K562 (cell line): ENCODE results near the gene HPCA. TPM values are rescaled to one million over a fixed set of nuclear protein-coding genes. Genes with fewer than 3 reads are reported as not detected.

Experiments used
- ATAC-seq: fragments of 200-7000 bp; cut with Tn5 transposase; 3 replicates; pipeline ENCODE4 v1.9.1; 2020; ENCODE audit warnings: moderate library complexity
- BruUV-seq: library from RNA; stranded (reverse); fragments of 400-500 nt; replicated peaks from 2 replicates; lab custom pipeline; 2021; lab: Mats Ljungman, UMichigan
- CTCF ChIA-PET: fragments of 300-600 bp; formaldehyde crosslinking; extraction: SDS; loops from one replicate; lab custom pipeline; 2021; ENCODE audit warnings: low intra/inter-chr PET ratio; lab: Yijun Ruan, JAX
- POLR2A ChIA-PET: fragments of 300-600, 350-650 bp; sonication (Branson Sonifier 250); formaldehyde crosslinking; extraction: SDS; loops from one replicate; lab custom pipeline; 2021; ENCODE audit warnings: antibody characterized with exemption, inconsistent platforms; lab: Yijun Ruan, JAX
- DNase-seq, 4 experiments: peaks; one replicate each; pipeline versions ENCODE4 v3.0.0 to v3.0.0-alpha.2; 2011 to 2018; ENCODE audit warnings: low spot score in 3 of 4, mixed read lengths in 3 of 4; ENCODE audit errors: extremely low read depth in 1 of 4
- FAIRE-seq: peaks from 2 replicates; lab custom pipeline; 2011; peaks lifted over from hg19 to GRCh38; lab: Jason Lieb, UNC
- H2AFZ ChIP-seq: 2 replicates; pipeline ENCODE4 v1.6.0; 2011; ENCODE audit warnings: low read depth, low read length, control low read depth, inconsistent platforms
- H3K27ac ChIP-seq: fragments of 200-600 bp; 3 replicates; pipeline ENCODE4 v1.8.0; 2011; ENCODE audit warnings: low read depth, mild to moderate bottlenecking, control low read depth, inconsistent platforms, low read length, moderate library complexity, mixed read lengths; ENCODE audit errors: extremely low read depth
- H3K27me3 ChIP-seq, 2 experiments: fragments of 300-600 bp in 1 of 2; 2 replicates in 1 of 2; 3 replicates in 1 of 2; pipeline versions ENCODE4 v1.6.0 to v1.8.0; 2011; ENCODE audit warnings: inconsistent platforms in 2 of 2, low read length in 2 of 2, mild to moderate bottlenecking in 1 of 2, mixed read lengths in 1 of 2, moderate library complexity in 1 of 2; ENCODE audit not compliant: control insufficient read depth in 2 of 2, insufficient read depth in 2 of 2
- H3K36me3 ChIP-seq: fragments of 300-600 bp; 3 replicates; pipeline ENCODE4 v1.8.0; 2011; ENCODE audit warnings: mild to moderate bottlenecking, low read length, inconsistent platforms; ENCODE audit not compliant: control insufficient read depth, insufficient read depth
- H3K4me1 ChIP-seq, 2 experiments: fragments of 200-600 bp in 1 of 2; replicated peaks in 1 of 2; 2 replicates in 1 of 2; 3 replicates in 1 of 2; pipeline versions ENCODE4 v1.5.1 to v1.8.0; 2011; ENCODE audit warnings: inconsistent platforms in 2 of 2, low read length in 2 of 2, mild to moderate bottlenecking in 1 of 2, mixed read lengths in 1 of 2, moderate library complexity in 1 of 2; ENCODE audit not compliant: control insufficient read depth in 2 of 2, insufficient read depth in 2 of 2
- H3K4me2 ChIP-seq: 2 replicates; pipeline ENCODE4 v1.6.1; 2011; ENCODE audit warnings: low read length, control low read depth, inconsistent platforms, mixed read lengths; ENCODE audit not compliant: insufficient read depth
- H3K4me3 ChIP-seq: fragments of 200-600 bp; sonication (generic), shearing (Covaris generic); 2 replicates; pipeline ENCODE4 v1.5.1; 2016; ENCODE audit warnings: control low read depth, inconsistent platforms
- H3K79me2 ChIP-seq: fragments of 200-600 bp; 3 replicates; pipeline ENCODE4 v1.8.0; 2011; ENCODE audit warnings: low read length, inconsistent platforms; ENCODE audit not compliant: control insufficient read depth, insufficient read depth
- H3K9ac ChIP-seq, 2 experiments: 2 replicates each; pipeline versions ENCODE4 v1.6.0 to v1.6.1; 2011; ENCODE audit warnings: low read depth in 2 of 2, low read length in 2 of 2, control low read depth in 1 of 2, inconsistent platforms in 1 of 2, mild to moderate bottlenecking in 1 of 2, mixed read lengths in 1 of 2; ENCODE audit not compliant: insufficient read depth in 1 of 2
- H3K9me1 ChIP-seq: one replicate; pipeline ENCODE4 v1.6.0; 2011; ENCODE audit warnings: inconsistent platforms, mild to moderate bottlenecking, low read length, moderate library complexity; ENCODE audit not compliant: control insufficient read depth, insufficient read depth
- H3K9me3 ChIP-seq: replicated peaks from 2 replicates; pipeline ENCODE4 v1.5.1; 2011; ENCODE audit warnings: low read depth, low read length, inconsistent platforms; ENCODE audit not compliant: control insufficient read depth, insufficient read depth
- H4K20me1 ChIP-seq: replicated peaks from 2 replicates; pipeline ENCODE4 v1.6.1; 2011; ENCODE audit warnings: low read length, inconsistent platforms, mixed read lengths; ENCODE audit not compliant: control insufficient read depth, insufficient read depth
- CTBP1 ChIP-seq: fragments of 450-650 bp; IDR thresholded peaks from 2 replicates; pipeline ENCODE4 v1.6.1; 2016; ENCODE audit warnings: borderline replicate concordance
- E2F3 ChIP-seq: fragments of 250-450 bp; sonication (Bioruptor Pico); IDR thresholded peaks from 2 replicates; pipeline ENCODE4 v1.4.0; 2020; ENCODE audit warnings: mild to moderate bottlenecking
- SMAD4 ChIP-seq: fragments of 250-450 bp; sonication (Bioruptor Pico); conservative IDR thresholded peaks from 2 replicates; pipeline ENCODE4 v1.8.0; 2021; ENCODE audit warnings: inconsistent platforms, mild to moderate bottlenecking, moderate library complexity
- WGBS: fragments of 100-300 bp; shearing (Covaris generic); methylation state at CpG from one replicate; pipeline ENCODE4 v1.1.6; 2016; ENCODE audit warnings: low coverage, mixed read lengths; ENCODE audit not compliant: insufficient coverage; ENCODE audit errors: missing lambda C conversion rate; 5-methylcytosine and 5-hydroxymethylcytosine counted together
- in situ Hi-C: fragments of 300-500 bp; cut with MboI; formaldehyde crosslinking; loops from 4 replicates; pipeline ENCODE4 v1.15.0; 2018; ENCODE audit warnings: inconsistent platforms, mixed read lengths
- intact Hi-C: fragments of 100-400 bp; cut with micrococcal nuclease; formaldehyde crosslinking; loops from 2 replicates; pipeline ENCODE4 v1.14.2; 2022
- polyA plus RNA-seq, 8 experiments: library from polyadenylated mRNA; depleted of rRNA in 4 of 8; stranded (reverse) in 5 of 8; unstranded in 3 of 8; fragments of >200 nt; fragmentation: Nextera tagmentation in 2 of 8; fragmentation: Illumina TruSeq in 1 of 8; extraction: Ambion mirVana in 2 of 8; extraction: Trizol in 1 of 8; gene quantifications; 2 replicates each; pipeline versions ENCODE4 v1.2.1 to v1.2.3, GENCODE V29; 2011 to 2014; ENCODE audit warnings: inconsistent platforms in 1 of 8, missing spikeins in 1 of 8
- total RNA-seq, 7 experiments: library from RNA; depleted of rRNA in 6 of 7; stranded (reverse); fragments of >200 nt in 6 of 7; fragmentation: Illumina TruSeq in 2 of 7; extraction: Trizol in 2 of 7; gene quantifications; 2 replicates each; pipeline versions ENCODE4 v1.2.1 to v1.2.3, GENCODE V29; 2011 to 2021; ENCODE audit warnings: low replicate concordance in 1 of 7
- TF ChIP-seq, protein P1 (sequence below), 2 experiments: fragments of 450-650 bp in 1 of 2; sonication (generic) in 1 of 2; formaldehyde crosslinking in 1 of 2; IDR thresholded peaks; 2 replicates each; pipeline versions ENCODE4 v1.7.1 to v1.9.0; 2016 to 2022; ENCODE audit warnings: inconsistent platforms in 1 of 2, mild to moderate bottlenecking in 1 of 2, missing genetic modification reagents in 1 of 2
- TF ChIP-seq, protein P2 (sequence below): sonication (generic); formaldehyde crosslinking; IDR thresholded peaks from 2 replicates; pipeline ENCODE4 v1.8.1; 2023; ENCODE audit warnings: mild to moderate bottlenecking, missing genetic modification reagents
- TF ChIP-seq, protein P3 (sequence below), 2 experiments: IDR thresholded peaks; 2 replicates each; pipeline ENCODE4 v1.6.1; 2011; ENCODE audit warnings: borderline replicate concordance in 1 of 2, control low read depth in 1 of 2, low read depth in 1 of 2, low read length in 1 of 2, mild to moderate bottlenecking in 1 of 2, mixed read lengths in 1 of 2, moderate library complexity in 1 of 2; ENCODE audit not compliant: insufficient read depth in 1 of 2, insufficient read length in 1 of 2, poor library complexity in 1 of 2, severe bottlenecking in 1 of 2; ENCODE audit errors: extremely low read depth in 1 of 2

The HPCA gene
- total and polyA plus RNA-seq, 9 of the 15 experiments (the other 6 are each of a cell fraction or from before 2014, with no cell fraction given): not detected

DNA sequence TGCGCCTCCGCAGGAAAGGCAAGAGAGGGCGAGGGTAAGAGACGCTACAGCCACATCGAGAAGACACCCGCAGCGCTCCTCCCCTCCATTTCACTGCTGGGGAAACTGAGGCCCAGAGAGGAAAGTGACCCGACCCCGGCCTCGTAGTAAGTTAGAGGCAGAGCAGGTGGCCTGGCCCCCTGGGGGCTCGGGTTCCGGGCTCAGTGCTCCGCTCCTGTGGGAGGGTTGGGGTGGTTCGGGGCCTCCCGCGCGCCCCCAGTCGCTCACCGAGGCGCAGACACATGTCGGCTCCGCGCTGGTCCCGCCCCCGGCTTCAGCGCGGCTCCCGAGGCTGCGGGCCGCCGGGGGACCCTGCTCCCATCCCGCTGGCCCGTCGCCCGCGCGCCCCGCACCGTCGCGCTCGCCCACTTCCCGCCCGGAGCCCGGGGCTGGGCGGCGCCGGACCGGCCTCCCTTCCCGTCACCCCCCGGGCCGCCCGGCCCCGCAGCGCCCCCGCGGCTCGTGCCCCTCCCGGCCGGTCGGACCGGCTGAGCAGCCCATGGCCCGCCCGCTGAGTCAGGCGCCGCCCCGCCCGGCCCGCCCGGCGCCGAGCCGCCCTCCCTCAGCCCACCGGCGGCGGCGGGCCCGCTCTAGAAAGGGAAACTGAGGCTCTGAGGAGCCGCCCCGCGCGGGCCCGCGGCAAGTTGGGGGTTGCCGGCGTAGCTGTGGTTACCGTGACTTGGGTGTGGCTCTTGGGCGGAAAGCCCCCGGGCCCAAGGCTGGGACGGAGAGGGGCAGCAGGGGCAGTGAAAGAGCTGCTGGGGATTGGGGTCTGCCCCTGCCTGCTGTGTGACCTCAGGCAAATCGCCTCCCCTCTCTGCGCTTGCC is 14.9 kb downstream of the HPCA start, which contains the start of gene TMEM54:
Gene TMEM54, minus strand, starts transcription at position 434 of the 867 bp plus-strand sequence. Its CDS starts 151 bp downstream, at position 283.
- H3K4me1 ChIP-seq: peaks cover 6 to 15% of the 10 kb centered on the region in 2 experiments; a peak in 4 of 5 replicates
- CTCF ChIA-PET: no interaction called here
- TF ChIP-seq, protein P1, sequence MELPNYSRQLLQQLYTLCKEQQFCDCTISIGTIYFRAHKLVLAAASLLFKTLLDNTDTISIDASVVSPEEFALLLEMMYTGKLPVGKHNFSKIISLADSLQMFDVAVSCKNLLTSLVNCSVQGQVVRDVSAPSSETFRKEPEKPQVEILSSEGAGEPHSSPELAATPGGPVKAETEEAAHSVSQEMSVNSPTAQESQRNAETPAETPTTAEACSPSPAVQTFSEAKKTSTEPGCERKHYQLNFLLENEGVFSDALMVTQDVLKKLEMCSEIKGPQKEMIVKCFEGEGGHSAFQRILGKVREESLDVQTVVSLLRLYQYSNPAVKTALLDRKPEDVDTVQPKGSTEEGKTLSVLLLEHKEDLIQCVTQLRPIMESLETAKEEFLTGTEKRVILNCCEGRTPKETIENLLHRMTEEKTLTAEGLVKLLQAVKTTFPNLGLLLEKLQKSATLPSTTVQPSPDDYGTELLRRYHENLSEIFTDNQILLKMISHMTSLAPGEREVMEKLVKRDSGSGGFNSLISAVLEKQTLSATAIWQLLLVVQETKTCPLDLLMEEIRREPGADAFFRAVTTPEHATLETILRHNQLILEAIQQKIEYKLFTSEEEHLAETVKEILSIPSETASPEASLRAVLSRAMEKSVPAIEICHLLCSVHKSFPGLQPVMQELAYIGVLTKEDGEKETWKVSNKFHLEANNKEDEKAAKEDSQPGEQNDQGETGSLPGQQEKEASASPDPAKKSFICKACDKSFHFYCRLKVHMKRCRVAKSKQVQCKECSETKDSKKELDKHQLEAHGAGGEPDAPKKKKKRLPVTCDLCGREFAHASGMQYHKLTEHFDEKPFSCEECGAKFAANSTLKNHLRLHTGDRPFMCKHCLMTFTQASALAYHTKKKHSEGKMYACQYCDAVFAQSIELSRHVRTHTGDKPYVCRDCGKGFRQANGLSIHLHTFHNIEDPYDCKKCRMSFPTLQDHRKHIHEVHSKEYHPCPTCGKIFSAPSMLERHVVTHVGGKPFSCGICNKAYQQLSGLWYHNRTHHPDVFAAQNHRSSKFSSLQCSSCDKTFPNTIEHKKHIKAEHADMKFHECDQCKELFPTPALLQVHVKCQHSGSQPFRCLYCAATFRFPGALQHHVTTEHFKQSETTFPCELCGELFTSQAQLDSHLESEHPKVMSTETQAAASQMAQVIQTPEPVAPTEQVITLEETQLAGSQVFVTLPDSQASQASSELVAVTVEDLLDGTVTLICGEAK (IDR thresholded peaks at IDR 0.05): peak; percentile 53
- TF ChIP-seq, protein P1 (CRISPR knock-in tag; IDR thresholded peaks at IDR 0.05): 0 out of 2 replicates have a peak, but pooled peaks have one; percentile 22
- 0 out of 2 replicates have a peak, but pooled peaks have one; percentile 5 for TF ChIP-seq CTBP1
- TF ChIP-seq, protein P2, sequence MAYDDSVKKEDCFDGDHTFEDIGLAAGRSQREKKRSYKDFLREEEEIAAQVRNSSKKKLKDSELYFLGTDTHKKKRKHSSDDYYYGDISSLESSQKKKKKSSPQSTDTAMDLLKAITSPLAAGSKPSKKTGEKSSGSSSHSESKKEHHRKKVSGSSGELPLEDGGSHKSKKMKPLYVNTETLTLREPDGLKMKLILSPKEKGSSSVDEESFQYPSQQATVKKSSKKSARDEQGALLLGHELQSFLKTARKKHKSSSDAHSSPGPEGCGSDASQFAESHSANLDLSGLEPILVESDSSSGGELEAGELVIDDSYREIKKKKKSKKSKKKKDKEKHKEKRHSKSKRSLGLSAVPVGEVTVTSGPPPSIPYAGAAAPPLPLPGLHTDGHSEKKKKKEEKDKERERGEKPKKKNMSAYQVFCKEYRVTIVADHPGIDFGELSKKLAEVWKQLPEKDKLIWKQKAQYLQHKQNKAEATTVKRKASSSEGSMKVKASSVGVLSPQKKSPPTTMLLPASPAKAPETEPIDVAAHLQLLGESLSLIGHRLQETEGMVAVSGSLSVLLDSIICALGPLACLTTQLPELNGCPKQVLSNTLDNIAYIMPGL (CRISPR knock-in tag): no peak
- peak; percentile 69; the same call in 1 of the 2 replicates for TF ChIP-seq E2F3
- TF ChIP-seq, protein P3, sequence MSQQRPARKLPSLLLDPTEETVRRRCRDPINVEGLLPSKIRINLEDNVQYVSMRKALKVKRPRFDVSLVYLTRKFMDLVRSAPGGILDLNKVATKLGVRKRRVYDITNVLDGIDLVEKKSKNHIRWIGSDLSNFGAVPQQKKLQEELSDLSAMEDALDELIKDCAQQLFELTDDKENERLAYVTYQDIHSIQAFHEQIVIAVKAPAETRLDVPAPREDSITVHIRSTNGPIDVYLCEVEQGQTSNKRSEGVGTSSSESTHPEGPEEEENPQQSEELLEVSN (IDR thresholded peaks at IDR 0.05; ENCODE audit: borderline replicate concordance in 1 of 2, extremely low read depth in 1 of 2, insufficient read depth in 1 of 2, insufficient read length in 1 of 2, low read depth in 1 of 2, low read length in 1 of 2, poor library complexity in 1 of 2, severe bottlenecking in 1 of 2): peak; percentile 81 to 94
- peak; percentile 81 for TF ChIP-seq SMAD4 (CRISPR knock-in tag)

More for the DNA sequence above, 14.9 kb downstream of the HPCA start, which contains the start of gene TMEM54:
- in situ Hi-C loops (no loop called here), intact Hi-C loops (no loop called here)
- BruUV-seq: TSS peak; percentile 56
- Histone ChIP-seq H3K36me3 (no peaks in the 10 kb centered on the region), H3K4me3 (peak within 1 kb of the TSS; percentile 49), H4K20me1 (peaks cover 17% of the 10 kb centered on the region), H3K27ac (no peak within 1 kb of the TSS), H3K9me3 (no peaks in the 10 kb centered on the region), H3K9me1 (no peaks in the 10 kb centered on the region), H3K79me2 (no peaks in the 10 kb centered on the region), H3K9ac (peak within 1 kb of the TSS; percentile 47 to 89; a peak in 3 of 4 replicates), H3K27me3 (peaks cover 9 to 61% of the 10 kb centered on the region in 2 experiments), H2AFZ (peak within 1 kb of the TSS; percentile 74), H3K4me2 (peak within 1 kb of the TSS; percentile 67)
- WGBS: 4% methylated on average over 45 of the region's 92 CpGs
- peak; percentile 88 for ATAC-seq
- FAIRE-seq: no peak
- POLR2A ChIA-PET: no interaction called here
- DNase-seq: peak; percentile 69 to 96 (median 90)
